Skeletal muscle tissue (tissue), 4 donors: ENCODE data around the gene PGC. TPM values are rescaled to one million over a fixed set of nuclear protein-coding genes. Genes with fewer than 3 reads are reported as not detected.

ENCODE experiments used
- H3K27ac ChIP-seq: one replicate; pipeline ENCODE4 v1.7.0; 2013; ENCODE audit warnings: mild to moderate bottlenecking, low read depth, low read length, inconsistent platforms
- H3K27me3 ChIP-seq, 3 donors: one replicate each; pipeline ENCODE4 v1.7.0; 2013; ENCODE audit warnings: low read length in 3 of 3; ENCODE audit not compliant: control insufficient read depth in 3 of 3, insufficient read depth in 3 of 3
- H3K36me3 ChIP-seq, 3 donors: one replicate each; pipeline ENCODE4 v1.7.0; 2013; ENCODE audit warnings: low read length in 3 of 3; ENCODE audit not compliant: control insufficient read depth in 3 of 3, insufficient read depth in 3 of 3
- H3K4me1 ChIP-seq, 3 donors: one replicate each; pipeline ENCODE4 v1.7.0; 2013; ENCODE audit warnings: low read length in 3 of 3, mild to moderate bottlenecking in 3 of 3; ENCODE audit not compliant: control insufficient read depth in 3 of 3, insufficient read depth in 3 of 3
- H3K4me3 ChIP-seq, 3 donors: one replicate each; pipeline ENCODE4 v1.7.0; 2013; ENCODE audit warnings: low read length in 3 of 3
- H3K9ac ChIP-seq, 3 donors: one replicate each; pipeline ENCODE4 v1.7.0; 2013; ENCODE audit warnings: low read length in 3 of 3, mild to moderate bottlenecking in 3 of 3, moderate library complexity in 2 of 3, low read depth in 1 of 3
- H3K9me3 ChIP-seq, 3 donors: one replicate each; pipeline ENCODE4 v1.7.0; 2013; ENCODE audit warnings: low read length in 3 of 3; ENCODE audit not compliant: control insufficient read depth in 3 of 3
- total RNA-seq: library from RNA; depleted of rRNA; stranded (reverse); fragments of >200 nt; gene quantifications from one replicate; pipeline ENCODE4 v1.2.3, GENCODE V29; 2014
- donor health status: Osteomylitis.

Gene PGC
- total RNA-seq, 1 donor from 2014 or later = 0.52 TPM

DNA sequence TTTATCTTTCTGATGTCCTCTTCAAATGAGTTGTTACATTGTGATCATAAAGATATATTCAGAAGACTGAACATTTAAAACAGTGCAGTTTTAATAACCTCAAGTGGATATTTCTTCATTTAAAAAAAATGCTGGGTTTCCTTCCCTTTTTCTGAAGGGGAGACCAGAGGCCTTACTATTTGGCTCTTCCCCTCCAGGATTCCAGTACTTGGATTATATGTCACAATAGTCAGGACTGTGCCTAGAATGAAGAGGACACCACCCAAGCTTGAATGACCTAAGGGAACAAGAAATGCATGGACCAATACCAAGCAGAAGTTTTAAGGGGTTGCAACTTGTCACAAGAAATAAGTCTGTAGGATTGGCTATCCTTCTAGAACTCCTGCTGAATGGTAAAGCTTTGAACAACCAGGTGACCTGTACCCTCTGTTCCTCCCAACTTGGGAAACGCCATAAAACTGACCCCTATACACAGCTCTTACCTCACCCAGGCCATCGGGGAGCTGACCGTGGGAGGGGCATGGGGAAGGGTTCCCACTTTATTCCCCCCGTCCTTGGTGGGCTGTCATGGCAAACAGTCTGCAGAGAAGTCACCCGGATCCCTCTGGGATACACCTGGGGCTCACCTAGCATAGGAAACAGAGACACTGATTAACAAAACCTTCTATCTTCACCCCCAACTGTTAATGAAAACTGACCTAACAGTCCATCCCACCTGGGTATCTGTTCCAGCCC lies 30.5 kb upstream of the PGC start:
- H3K36me3 ChIP-seq = peaks cover 25 to 32% (median 26%) of the 10 kb centered on the region in 3 donors
- peaks cover 21 to 24% (median 23%) of the 10 kb centered on the region in 3 donors for H3K4me1 ChIP-seq
- no peaks in the 10 kb centered on the region for H3K27me3 ChIP-seq
- no peak overlapping the region for H3K27ac ChIP-seq
- H3K9me3 ChIP-seq = no peaks in the 10 kb centered on the region
- H3K4me3 ChIP-seq = no peak overlapping the region
- H3K9ac ChIP-seq = peak overlapping the region in 1 of 3 donors; percentile 47

GRCh38 chr6:41775293-41775882 lies 28.2 kb upstream of the PGC start:
- Histone ChIP-seq H3K4me1 (peaks cover 8 to 14% (median 13%) of the 10 kb centered on the region in 3 donors), H3K27me3 (no peaks in the 10 kb centered on the region), H3K27ac (no peak overlapping the region), H3K9ac (no peak overlapping the region), H3K9me3 (no peaks in the 10 kb centered on the region), H3K36me3 (peaks cover 41 to 47% (median 44%) of the 10 kb centered on the region in 3 donors), H3K4me3 (no peak overlapping the region)

DNA sequence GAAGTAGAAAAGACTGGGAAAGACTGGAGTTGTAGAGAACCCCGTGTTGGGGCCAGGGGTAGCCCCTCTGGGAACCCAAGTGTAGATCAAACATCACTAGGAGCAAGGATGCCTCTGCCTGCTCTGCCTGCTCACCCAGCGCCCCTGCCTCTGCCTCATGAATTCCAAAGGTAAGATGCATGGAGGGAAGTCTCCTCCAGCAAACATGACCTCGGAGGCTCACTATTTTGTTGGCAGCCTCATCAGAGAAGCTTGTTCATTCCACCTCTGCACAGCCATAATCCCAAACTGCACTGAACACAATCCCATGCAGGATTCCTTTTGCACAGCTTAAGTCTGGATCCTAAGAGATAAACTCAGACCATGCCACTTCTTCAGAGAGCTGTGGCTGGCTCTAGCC lies 27.6 kb upstream of the PGC start:
- peaks cover 43 to 50% (median 47%) of the 10 kb centered on the region in 3 donors for H3K36me3 ChIP-seq

DNA sequence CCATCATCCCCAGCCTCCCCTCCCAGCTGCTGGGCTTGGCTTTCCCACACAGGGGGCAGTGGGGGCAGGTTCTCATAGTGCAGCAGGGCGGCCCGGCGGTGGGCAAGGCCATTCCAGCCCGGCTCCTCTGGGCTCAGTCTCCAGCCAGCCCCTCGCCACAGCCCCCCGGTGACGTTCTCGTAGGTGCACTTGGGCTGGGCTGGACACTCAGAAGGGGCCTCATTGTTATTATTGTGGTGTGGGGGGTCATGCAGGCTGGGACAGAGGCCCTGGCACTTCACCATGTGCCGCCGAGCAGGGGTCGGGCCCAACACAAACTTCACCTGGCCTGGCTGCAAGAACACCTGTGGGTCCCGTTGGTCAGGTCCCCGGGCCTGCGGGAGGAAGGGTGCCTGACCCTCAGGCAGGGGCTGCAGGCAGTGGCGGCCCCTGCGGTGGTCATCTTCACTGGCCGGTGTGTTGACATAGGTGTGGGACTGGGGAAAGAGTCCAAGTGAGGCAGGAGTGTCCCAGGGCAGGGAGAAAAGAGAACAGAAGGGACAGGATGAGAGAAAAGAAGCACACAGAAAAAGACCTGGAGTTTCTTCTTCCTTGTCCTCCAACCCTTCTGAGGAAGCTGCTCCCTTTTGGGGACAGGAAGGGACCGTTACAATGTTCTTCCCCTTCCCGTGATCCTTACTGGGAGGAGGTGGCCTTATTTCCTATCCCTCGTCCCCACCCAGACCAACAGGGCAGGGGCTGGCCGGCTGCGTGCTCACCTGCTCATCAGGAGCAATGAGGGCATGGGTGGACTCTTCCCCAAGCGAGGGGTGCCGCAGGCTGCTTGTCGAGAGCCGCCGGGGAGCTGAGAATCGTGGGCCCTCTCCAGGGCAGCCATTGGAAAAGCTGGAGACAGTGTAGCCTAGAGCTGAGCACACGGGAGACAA lies 24.1 kb upstream of the PGC start:
- no peak overlapping the region for H3K27ac ChIP-seq
- H3K36me3 ChIP-seq = peaks cover 41 to 42% (median 42%) of the 10 kb centered on the region in 3 donors
- H3K4me3 ChIP-seq = no peak overlapping the region
- peaks cover 4 to 9% (median 5%) of the 10 kb centered on the region in 3 donors for H3K4me1 ChIP-seq
- H3K9me3 ChIP-seq = no peaks in the 10 kb centered on the region
- H3K9ac ChIP-seq = no peak overlapping the region
- H3K27me3 ChIP-seq = no peaks in the 10 kb centered on the region

More for the DNA sequence above, 27.6 kb upstream of the PGC start:
- Histone ChIP-seq H3K9ac (no peak overlapping the region), H3K27me3 (no peaks in the 10 kb centered on the region), H3K4me1 (peaks cover 8 to 14% (median 13%) of the 10 kb centered on the region in 3 donors), H3K4me3 (no peak overlapping the region), H3K27ac (no peak overlapping the region), H3K9me3 (no peaks in the 10 kb centered on the region)

DNA sequence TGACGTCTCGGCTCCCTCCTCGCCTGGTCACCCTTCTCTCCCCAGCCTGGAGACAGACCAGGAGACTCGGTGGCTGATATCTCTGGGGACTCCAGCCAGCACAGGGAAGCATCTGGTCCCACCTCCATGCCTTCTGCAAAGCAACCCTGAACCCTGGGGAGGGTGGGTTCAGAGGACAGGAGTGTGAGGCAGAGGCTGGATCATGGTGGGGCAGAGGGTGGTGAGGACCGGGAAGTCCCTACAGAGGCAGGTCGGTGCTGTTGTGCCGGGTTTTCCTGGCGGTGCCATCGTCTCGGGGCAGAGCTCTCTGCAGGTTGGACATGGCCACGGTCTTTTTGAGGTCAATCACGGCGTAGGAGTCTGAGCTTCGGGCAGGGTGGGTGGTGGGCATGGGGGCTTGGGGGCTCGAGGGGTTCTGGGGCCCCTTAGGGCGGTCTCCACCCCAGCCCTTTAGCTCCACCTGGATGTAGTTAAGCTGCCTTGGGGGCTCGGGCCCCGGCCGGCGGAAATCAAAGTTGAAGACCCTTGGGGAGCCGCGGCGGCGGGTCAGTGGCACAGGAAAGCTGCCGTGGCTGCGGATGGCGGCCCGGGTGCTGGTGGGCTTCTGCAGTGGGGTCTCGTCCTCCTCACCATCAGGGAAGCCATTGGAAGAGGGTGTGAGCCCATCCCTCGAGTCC lies 23.3 kb upstream of the PGC start:
- Histone ChIP-seq H3K27ac (no peak overlapping the region), H3K4me1 (peaks cover 4 to 9% (median 5%) of the 10 kb centered on the region in 3 donors), H3K36me3 (peaks cover 37 to 40% (median 39%) of the 10 kb centered on the region in 3 donors)

GRCh38 chr6:41769376-41769775 lies 22.2 kb upstream of the PGC start:
- Histone ChIP-seq H3K4me1 (peaks cover 4 to 9% (median 5%) of the 10 kb centered on the region in 3 donors), H3K9ac (no peak overlapping the region), H3K36me3 (peaks cover 26 to 28% (median 27%) of the 10 kb centered on the region in 3 donors), H3K27me3 (no peaks in the 10 kb centered on the region), H3K27ac (no peak overlapping the region), H3K4me3 (no peak overlapping the region), H3K9me3 (no peaks in the 10 kb centered on the region)

More for the DNA sequence above, 23.3 kb upstream of the PGC start:
- Histone ChIP-seq H3K9ac (no peak overlapping the region), H3K27me3 (no peaks in the 10 kb centered on the region), H3K9me3 (no peaks in the 10 kb centered on the region), H3K4me3 (no peak overlapping the region)

DNA sequence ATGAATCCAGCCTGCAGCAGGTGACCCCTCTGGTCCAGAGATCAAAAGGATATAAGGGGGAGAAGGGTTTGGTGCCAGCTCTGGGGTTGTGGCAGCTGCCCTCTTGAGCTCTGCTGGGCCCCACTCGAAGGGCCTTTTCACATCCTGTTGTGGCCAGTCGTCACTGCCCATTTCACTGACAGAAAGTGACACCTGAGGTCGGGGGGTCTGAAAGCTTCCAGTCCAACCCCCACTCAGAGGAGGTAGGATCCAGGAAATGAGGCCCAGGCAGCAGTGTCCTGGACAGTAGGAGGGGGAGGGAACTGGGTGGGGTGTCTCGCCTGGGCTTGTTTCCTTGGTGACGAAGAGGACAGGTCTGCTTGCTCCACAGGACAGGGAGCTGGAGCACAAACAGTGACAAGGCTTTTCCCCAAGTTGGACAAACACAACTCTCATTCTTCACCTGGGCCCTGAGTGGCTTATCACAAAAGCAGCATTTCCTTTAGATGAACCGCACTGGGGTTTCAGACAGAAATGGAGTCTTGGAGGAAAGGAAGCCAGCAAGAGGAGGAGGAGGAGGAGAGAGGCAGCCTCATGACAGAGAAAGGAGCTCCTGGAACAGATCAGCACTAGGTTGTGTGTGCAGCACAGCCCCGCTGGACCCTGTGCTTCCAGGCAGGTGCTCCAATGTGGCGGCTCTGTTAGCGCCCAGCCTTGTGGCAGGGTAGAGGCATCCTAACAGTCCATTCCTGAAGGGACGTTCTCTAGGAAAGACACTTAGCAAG lies 21.5 kb upstream of the PGC start:
- no peak overlapping the region for H3K27ac ChIP-seq
- no peak overlapping the region for H3K9ac ChIP-seq
- no peaks in the 10 kb centered on the region for H3K27me3 ChIP-seq
- no peaks in the 10 kb centered on the region for H3K9me3 ChIP-seq
- no peak overlapping the region for H3K4me3 ChIP-seq
- peaks cover 4 to 9% (median 5%) of the 10 kb centered on the region in 3 donors for H3K4me1 ChIP-seq
- H3K36me3 ChIP-seq = peaks cover 22 to 25% (median 23%) of the 10 kb centered on the region in 3 donors

GRCh38 chr6:41767112-41767833 lies 20.1 kb upstream of the PGC start:
- Histone ChIP-seq H3K9ac (peak overlapping the region in 2 of 3 donors; percentile 20 to 33), H3K27ac (no peak overlapping the region)

More at GRCh38 chr6:41767112-41767833, 20.1 kb upstream of the PGC start:
- H3K27me3 ChIP-seq = no peaks in the 10 kb centered on the region
- peaks cover 4 to 9% (median 5%) of the 10 kb centered on the region in 3 donors for H3K4me1 ChIP-seq
- peaks cover 17 to 20% (median 19%) of the 10 kb centered on the region in 3 donors for H3K36me3 ChIP-seq
- H3K9me3 ChIP-seq = no peaks in the 10 kb centered on the region
- no peak overlapping the region for H3K4me3 ChIP-seq
